Retinal pigment epithelial cell (primary cell): ENCODE measurements around the gene ROBO3.

Source experiments
- DNase-seq: peaks from one replicate; pipeline ENCODE4 v3.0.0-alpha.2; 2010; ENCODE audit warnings: low read depth
- H3K4me3 ChIP-seq: 2 replicates; pipeline ENCODE4 v1.5.1; 2011; ENCODE audit warnings: mild to moderate bottlenecking, low read length, control low read depth, moderate library complexity
- TF ChIP-seq, protein P1 (sequence below): conservative IDR thresholded peaks from 2 replicates; pipeline ENCODE4 v1.5.1; 2011; ENCODE audit warnings: low read depth, low read length, control low read depth, inconsistent platforms

The ROBO3 gene

DNA sequence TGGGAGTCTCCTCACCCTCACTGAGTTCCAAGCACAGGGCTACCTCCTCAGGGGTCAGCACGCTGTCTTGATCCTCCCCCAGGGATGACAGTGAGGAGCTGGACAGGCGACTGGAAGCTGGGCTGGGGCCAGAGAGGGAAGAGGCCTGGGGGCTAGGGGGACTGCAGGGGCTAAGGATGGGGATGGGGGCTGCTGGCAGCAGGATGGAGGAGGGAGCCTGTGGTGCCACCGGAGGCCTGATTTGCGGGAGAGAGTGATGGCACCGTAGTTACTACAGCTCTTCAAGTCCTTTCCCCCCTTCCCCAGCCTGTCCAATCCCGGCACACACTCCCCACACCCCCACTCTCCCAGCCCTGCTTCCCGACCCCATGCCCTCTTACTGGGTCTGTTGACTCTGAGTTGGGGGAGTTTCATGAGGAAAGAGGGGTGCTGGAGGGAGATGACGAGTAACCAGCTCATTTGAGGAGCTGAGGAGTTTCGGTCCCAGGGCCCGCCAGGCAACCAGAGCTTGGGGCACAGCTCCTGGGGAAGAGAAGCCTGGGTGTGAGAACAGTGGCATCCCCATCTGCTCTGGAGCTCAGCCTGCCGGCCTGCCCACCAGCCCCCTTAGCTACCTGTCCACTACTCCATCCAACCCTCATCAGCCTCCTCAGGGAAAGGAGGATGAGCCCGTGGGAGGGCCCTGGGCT is 21.9 kb downstream of the ROBO3 start:
- DNase-seq = no peak
- no peak overlapping the region for H3K4me3 ChIP-seq
- TF ChIP-seq, protein P1, sequence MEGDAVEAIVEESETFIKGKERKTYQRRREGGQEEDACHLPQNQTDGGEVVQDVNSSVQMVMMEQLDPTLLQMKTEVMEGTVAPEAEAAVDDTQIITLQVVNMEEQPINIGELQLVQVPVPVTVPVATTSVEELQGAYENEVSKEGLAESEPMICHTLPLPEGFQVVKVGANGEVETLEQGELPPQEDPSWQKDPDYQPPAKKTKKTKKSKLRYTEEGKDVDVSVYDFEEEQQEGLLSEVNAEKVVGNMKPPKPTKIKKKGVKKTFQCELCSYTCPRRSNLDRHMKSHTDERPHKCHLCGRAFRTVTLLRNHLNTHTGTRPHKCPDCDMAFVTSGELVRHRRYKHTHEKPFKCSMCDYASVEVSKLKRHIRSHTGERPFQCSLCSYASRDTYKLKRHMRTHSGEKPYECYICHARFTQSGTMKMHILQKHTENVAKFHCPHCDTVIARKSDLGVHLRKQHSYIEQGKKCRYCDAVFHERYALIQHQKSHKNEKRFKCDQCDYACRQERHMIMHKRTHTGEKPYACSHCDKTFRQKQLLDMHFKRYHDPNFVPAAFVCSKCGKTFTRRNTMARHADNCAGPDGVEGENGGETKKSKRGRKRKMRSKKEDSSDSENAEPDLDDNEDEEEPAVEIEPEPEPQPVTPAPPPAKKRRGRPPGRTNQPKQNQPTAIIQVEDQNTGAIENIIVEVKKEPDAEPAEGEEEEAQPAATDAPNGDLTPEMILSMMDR = no peak

GRCh38 chr11:124887667-124888013 is 22.4 kb downstream of the ROBO3 start:
- TF ChIP-seq, protein P1 = no peak
- no peak for DNase-seq
- no peak overlapping the region for H3K4me3 ChIP-seq

DNA sequence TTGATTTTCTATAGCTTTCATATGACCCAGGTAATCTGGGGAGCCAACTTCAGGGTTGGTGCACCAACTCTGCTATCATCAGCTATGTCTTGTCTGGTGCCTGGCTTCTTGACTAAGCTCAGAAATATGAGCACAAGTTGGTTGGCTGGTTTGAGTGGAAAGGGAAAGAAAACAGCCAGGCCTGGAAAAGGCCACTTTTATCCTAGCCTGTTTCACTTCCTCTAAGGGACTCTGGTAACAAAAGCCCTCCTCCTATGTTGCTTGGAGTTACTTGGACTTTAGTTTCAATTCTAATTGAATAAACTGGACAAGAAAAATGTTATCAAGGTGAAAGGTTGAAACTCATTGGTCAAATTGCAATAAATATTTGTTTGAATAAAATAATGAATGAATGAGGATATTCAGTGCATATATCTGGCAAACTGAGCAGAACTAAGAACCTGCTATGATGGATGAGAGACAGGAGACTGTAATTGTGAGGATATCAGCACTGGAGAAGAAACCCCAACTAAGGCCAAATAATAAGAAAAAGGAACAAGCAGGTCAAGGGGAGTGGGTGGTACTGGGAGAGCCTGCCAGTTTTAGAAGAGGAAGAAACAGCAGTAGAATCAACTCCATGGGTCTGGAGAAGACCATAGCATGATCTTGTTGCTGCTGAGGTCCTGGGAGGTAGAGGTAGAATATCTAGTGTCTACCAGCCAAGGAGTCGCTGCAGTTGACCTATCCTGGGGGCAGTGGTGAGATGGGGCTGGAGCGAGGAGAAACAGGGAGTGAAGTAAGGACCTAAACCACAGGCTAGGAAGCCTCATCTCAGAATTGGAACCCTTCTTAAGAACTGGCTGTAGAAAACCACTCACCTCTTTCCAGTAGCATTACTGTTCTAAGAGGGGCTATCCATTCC is 24.2 kb downstream of the ROBO3 start:
- TF ChIP-seq, protein P1 = no peak
- H3K4me3 ChIP-seq = no peak overlapping the region
- no peak for DNase-seq

DNA sequence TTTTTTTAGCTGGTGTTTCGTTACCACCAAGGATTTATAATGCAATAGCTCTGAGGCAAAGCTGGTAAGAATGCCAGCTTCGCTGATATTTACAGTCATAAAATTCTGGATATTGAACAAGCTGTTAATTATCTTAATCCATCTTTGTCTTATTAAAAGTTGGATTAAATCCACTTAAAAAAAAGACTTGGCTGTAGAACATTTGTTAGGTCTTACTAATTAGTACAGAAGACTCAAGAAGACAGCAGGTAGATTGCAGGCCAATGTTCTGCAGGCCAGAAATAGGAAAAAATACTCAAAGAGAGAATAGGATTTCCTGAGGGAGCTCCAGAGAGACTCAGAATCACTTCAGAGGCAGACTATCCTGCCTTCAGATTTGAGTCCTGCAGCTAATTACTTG is 24.9 kb downstream of the ROBO3 start:
- DNase-seq = no peak
- TF ChIP-seq, protein P1 = no peak
- no peak overlapping the region for H3K4me3 ChIP-seq

GRCh38 chr11:124890683-124891372 is 25.6 kb downstream of the ROBO3 start:
- TF ChIP-seq, protein P1 = no peak
- no peak overlapping the region for H3K4me3 ChIP-seq
- DNase-seq = no peak

DNA sequence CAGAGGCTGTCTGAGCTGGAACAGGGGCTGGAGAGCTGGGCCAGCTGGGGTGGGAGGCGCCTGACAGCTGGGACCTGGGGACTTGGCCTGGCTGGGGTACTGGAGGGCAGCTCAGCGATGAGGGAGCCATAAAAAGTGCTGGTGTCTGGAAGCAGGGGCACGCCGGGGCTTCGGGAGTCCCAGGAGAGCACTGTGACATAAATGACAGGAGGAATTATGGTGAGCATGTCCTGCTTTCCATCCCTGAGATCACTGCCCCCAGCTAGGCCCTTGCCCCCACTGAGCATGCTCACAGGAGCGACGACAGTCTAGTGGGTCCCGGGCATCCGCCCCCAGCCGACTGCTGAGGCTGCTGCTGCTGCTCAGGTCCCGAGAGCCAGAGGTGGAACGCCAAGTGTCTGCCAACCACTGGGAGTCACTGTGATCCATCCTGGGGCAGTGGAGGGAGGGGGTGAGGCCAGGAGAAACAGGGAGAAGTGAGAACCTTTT is 26.2 kb downstream of the ROBO3 start:
- TF ChIP-seq, protein P1 = no peak
- H3K4me3 ChIP-seq = no peak overlapping the region
- DNase-seq = no peak
